Measurements from ENCODE around the gene TAF5L.
A peak's percentile ranks its signal among the peaks of the same experiment; 100 is the strongest.
"Not testable (repeated sequence)": the region's sequence is repeated elsewhere in the genome, so short reads cannot be mapped to it uniquely, and the experiment has no call there.

The TAF5L gene

DNA sequence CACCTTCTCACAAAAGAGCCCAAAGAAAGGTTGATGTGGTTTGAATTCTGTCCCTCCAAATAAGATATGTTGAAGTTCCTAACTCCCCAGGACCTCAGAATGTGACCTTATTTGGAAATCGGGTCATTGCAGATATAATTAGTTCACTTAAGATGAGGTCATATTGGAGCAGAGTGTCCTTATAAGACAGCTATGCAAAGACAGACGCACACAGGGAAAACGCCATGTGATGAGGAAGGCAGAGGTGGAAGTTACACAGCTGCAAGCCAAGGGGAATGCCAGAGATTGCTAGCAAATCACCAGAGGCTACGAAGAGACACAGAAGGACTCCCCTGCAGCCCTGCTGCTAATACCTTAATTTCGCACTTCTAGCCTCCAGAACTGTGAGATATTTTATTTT, 62.2 kb downstream of the TAF5L start:
- DNase-seq = no peak

DNA sequence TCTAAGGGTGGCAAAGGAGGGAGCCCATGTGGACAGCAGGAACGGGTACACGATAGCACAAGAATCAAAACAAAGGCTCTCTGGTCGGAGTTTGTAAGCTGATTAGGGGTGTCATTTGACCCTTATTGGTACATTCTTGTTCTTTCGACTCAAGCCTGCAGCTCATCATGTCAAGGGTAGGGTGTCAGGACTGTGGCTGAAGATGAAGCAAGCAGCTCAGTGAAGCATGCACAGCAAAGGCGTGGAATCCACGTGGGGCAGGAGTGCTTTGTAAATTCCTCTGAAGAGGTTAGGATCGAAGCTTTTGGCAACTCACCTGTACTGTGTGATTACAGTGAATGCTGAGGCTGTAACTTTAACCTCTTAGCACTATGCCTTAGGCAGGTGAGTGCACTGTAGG, 62.7 kb downstream of the TAF5L start:
- DNase-seq = no peak

DNA sequence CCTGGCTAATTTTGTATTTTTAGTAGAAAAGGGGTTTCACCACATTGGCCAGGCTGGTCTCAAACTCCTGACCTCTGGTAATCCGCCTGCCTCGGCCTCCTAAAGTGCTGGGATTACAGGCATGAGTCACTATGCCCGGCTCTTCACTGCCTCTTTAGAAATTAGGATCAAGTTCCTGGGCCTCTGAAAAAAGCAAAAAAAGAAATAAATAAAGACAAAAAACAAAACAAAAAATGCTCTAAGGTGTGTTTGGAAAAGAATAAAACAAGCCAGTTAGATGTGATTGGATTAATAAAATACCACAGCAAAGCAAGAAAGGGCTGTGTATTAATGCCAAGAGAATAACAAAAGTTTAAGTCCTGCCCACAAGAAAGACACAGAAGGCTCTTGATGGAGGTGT, 63.2 kb downstream of the TAF5L start:
- DNase-seq = no peak

DNA sequence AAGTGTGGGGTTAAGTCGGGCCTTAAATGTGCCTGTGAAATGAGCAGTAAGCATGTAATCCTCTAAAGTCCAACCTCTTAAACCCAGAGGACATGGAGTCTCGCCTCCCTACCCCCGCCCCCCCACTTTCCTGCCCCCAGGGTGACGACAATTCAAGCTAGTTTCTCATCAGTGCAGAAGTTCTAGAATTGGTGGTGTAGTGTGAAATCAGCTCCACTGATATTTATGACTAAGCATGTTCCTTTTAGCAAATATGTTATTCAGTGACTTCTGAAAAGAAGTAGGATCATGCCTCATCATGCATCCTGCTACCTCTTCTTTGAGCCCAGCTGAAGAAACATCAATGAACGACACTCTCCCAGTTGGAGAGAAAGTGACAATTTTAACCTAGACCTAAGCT, 64.8 kb downstream of the TAF5L start:
- DNase-seq = no peak

DNA sequence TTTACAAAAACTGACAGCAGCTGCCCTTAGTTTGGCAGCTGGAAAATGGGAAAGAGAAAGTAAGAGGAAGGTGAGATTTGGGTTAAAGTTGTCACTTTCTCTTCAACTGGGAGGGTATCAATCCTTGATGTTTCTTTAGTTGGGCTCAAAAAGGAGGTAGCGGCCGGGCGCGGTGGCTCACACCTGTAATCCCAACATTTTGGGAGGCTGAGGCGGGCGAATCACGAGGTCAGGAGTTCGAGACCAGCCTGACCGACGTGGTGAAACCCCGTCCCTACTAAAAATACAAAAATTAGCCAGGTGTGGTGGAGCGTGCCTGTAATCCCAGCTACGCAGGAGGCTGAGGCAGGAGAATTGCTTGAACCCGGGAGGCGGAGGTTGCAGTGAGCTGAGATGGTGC, 65.8 kb downstream of the TAF5L start:
- DNase-seq = not testable (repeated sequence)

DNA sequence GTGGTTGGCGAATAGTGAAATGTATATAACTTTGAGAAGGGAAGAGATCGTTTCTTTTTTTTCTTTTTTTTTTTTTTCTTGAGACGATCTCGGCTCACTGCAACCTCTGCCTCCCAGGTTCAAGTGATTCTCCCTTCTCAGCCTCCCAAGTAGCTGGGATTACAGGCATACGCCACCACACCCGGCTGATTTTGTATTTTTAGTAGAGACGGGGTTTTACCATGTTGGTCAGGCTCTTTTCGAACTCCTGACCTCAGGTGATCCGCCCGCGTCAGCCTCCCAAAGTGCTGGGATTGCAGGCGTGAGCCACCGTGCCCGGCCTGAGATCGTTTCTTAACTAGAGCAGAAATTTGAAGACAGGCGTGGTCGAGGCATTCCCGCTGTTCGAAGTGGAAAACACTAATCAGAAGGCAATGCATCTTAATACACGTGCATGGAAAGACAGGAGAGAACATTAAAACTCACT, 66.6 kb downstream of the TAF5L start:
- not testable (repeated sequence) for DNase-seq

DNA sequence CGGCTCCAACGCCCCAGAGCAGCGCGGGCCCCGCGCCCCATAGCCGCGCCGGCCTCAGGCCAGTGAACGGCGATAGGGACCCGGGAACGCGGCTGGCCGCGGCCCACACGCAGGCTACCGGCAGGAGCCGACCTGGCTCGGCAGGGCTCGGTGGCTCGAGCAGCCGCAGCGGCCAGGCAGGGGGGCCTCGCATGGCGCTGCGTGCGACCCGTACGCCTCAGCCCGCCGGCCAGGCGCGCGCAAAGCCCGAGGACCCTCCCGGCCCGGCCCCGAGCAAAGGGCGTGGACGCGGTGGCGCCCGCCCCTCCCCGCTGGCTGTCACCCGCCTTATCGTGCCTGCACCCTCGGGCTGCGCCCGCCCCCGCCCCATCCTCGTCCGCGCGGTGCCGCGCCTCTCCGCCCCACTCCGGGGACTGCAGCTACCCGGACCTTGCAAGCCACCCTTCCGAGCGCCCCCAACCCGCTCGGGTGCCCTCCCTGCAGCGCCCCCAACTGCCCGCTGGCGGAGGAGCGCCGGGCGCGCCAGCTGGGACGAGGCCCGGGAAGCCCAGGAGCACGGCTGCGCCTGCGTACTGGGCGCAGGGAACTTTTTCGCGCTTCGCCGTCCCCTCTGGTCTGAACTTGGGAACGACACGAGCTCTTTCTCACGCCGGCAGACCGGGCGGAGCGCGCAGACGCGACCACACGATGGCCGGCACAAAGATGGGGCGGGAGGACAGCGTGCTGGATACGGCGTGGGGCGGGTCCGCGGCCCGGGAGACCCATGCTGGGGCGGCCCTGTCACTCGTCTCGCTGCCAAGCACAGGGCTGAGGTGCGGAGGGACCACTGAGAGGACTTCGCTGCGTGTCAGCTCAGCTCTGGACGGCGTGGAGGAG, 67.2 kb downstream of the TAF5L start, which contains the start of gene ABCB10:
ABCB10 (minus strand) TSS at position 248 of the 876 bp plus-strand sequence; CDS start at position 193, 55 bp downstream.
- peak; percentile 92 for DNase-seq

DNA sequence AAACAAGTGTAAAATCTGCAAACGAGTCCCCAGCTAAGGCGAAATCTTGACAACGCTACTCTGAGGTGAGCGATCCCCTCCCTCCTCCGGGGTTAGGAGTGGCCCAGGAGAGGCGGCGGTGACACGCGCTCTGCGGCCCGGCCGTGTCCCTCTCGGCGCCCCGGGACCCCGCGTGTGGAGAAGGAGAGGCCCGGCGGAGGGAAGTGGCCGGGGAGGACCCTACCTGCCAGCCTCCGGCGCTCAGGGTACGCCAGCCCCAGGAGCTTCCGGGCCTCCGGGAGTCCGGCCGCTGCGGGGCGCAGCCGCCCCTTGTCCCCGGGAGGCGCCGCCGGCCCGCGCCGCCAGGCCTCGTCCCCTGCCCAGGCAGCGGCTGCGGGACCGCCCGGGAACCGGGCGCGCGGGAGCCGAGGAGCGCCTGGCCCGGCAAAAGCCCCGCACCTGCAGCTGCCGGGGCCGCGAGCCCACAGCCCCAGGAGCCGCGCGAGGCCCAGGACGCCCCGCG, 68.0 kb downstream of the TAF5L start:
- peak; percentile 24 for DNase-seq

DNA sequence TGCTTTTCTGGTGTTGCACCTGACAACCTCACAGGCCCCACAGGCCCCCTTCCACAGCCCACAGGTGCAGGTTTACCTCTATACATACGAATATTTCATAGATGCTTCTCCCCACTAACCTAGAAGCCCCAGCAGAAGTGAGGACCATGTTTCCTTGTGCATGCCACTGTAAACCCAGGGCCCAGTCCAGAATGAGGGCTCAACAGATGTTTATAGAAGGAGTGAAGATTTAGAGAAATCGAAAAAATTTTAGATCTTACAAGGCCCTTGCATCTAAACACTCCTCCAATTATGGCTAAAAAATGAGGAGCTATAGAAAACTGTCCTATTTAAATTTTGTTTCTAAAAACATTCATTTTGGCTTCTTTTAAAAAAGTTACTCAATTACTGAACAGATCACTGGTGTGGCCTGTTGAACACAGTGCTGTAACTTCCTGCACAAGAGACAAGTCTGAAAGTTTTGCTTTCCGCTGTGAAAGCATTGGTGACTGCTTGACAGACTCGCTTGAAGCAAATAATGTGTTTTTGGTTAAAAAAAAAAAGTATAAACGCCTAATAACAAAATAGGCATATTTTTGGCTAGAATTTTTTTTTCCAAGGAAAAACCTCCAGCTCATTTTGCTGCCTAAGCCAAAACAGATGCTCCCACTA, 68.6 kb downstream of the TAF5L start:
- DNase-seq = peak; percentile 26

DNA sequence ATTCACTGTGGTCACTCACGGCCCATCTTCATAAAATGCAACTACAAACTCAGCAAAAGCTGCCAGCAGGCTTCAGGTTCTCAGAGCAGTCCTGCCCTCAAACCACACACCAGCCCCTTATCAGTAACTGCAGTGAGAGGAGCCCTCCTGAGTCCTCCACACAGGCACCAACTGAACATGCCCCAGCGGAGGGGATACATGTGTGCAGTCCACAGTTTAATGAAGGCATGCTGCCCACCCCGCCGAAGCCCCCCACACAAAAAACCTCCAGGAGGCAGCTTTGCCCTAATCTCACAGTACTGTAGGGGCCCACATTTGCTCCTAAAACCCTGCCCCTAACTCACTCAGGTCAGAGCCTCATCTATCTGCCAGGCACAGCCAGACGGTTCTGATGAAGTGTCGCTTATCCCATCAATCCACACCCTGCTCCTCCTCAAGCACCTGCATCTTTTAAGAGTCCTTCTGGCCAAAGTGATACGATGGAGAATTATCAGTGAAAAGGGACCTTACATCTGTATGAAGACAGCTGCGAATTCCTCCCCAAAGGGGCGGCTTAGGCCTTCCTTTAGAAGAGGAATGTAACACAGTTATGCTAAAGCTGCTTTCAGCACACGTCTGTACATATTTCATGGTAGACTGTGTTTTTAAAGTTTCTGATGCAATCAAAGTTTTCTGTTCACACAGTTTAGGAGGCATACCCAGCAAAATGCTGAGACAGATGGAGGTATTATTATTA, 70.9 kb downstream of the TAF5L start:
- no peak for DNase-seq

DNA sequence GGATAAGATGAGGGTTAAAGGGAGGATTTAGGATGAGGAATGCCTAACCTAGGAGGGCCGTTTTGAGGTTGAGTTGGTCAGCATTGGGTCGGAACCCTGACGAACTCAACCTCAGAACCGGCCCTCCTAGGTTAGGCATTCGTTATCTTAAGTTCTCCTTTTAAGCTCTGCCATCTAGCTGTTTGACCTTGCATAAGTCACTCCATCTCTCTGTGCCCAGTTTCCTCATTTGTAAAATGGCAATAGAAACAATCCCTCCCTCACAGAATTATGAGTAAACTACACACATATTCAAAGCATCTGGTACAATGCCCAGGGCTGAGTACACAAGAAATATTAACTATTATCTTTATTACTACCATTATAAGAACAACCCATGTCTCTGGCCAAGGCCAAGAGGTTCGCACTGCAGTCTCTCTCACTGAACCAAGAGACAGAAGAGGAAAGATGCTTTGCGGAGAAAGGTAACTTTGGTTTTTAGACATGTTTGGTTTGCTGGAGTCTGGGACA, 72.2 kb downstream of the TAF5L start:
- no peak for DNase-seq

DNA sequence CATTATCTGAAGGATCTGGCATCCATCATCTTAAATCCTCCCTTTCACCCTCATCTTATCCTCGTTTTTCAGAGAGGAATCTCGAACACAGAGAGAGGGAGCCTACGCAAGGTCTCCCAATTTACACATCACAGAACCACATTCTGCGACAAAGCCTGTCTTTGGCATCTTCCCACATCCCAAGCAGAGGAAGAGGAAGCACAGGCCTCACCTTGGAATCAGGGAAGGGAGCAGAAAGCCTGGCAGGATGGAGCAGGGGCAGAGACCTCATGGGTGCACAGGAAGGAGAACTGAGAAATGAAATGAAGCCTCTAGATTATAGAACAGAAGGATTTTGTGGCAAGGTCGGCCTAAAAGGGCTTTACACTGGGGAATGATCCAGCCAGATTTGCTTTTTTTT, 73.2 kb downstream of the TAF5L start:
- no peak for DNase-seq

DNA sequence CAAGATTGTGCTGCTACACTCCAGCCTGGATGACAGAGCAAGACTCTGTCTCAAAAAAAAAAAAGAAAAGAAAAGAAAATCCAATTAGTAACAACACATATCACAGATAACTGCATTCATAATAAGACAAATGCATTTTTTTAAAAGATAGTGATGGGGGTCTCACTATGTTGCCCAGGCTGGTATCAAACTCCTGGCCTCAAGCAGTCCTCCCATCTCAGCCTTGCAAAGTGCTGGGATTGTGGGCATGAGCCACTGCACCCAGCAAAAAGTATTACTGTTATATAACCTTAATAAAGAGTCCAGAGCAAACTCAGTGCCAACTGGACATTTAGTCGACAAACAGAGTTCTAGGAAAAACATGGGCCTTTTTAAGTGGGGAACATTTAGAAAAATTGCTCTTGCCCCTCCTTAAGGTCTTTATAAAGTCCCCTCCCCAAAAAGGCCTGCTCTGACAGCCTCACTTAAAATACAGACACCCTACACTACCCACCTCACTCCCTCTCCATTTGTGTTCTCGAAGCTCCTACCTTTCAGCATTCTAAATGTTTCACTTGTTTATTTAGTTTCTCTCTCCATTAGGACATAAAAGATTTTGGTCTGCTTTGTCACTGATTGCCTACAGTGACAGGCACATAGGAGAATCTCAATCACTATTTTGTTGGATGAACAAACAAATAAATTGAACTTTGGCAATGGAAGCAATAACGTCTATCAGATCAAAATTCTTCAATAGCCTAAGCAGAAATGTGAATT, 74.9 kb downstream of the TAF5L start:
- DNase-seq = no peak

DNA sequence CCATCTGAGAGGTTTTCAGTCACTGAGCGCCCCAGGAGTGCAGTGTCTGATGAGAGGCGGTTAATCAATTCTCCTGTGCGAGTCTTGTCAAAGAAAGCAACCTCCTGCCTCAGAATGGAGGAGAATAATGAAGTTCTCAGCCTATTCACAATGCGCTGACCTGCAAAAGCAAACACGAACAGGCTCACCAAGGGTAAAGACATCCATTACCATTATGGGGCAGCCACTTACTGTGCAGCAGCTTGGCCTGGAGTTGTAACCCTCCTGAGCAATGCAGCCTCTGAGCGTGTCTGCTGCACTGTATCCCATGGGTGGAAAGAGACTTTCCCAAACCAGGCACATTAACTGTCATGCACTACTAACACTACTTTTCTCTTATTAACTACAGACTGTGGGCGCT, 78.4 kb downstream of the TAF5L start:
- no peak for DNase-seq

DNA sequence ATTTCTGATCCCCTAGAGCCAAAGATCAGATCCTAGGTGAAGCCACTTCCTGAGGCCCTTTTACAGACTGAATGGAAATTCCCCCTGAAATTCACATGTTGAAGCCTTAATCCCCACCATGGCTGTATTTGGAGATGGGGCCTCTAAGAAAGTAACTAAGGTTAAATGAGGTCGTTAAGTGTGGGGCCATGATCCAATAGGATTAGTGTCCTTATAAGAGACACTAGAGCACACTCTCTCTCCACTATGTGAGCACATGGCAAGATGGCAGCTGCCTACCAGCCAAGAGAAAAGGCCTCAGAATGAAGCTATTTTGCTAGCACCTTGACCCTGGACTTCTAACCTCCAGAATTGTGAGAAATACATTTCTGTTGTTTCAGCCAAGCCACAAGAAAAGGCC, 81.3 kb downstream of the TAF5L start:
- no peak for DNase-seq

Data from CD4-positive, alpha-beta T cell treated with Interleukin-10 for 1 hour (primary cell).